ENCODE results near the gene SCARF2.
"Not testable (repeated sequence)": the region's sequence is repeated elsewhere in the genome, so short reads cannot be mapped to it uniquely, and the experiment has no call there.

SCARF2 gene, protein sequence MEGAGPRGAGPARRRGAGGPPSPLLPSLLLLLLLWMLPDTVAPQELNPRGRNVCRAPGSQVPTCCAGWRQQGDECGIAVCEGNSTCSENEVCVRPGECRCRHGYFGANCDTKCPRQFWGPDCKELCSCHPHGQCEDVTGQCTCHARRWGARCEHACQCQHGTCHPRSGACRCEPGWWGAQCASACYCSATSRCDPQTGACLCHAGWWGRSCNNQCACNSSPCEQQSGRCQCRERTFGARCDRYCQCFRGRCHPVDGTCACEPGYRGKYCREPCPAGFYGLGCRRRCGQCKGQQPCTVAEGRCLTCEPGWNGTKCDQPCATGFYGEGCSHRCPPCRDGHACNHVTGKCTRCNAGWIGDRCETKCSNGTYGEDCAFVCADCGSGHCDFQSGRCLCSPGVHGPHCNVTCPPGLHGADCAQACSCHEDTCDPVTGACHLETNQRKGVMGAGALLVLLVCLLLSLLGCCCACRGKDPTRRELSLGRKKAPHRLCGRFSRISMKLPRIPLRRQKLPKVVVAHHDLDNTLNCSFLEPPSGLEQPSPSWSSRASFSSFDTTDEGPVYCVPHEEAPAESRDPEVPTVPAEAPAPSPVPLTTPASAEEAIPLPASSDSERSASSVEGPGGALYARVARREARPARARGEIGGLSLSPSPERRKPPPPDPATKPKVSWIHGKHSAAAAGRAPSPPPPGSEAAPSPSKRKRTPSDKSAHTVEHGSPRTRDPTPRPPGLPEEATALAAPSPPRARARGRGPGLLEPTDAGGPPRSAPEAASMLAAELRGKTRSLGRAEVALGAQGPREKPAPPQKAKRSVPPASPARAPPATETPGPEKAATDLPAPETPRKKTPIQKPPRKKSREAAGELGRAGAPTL

DNA sequence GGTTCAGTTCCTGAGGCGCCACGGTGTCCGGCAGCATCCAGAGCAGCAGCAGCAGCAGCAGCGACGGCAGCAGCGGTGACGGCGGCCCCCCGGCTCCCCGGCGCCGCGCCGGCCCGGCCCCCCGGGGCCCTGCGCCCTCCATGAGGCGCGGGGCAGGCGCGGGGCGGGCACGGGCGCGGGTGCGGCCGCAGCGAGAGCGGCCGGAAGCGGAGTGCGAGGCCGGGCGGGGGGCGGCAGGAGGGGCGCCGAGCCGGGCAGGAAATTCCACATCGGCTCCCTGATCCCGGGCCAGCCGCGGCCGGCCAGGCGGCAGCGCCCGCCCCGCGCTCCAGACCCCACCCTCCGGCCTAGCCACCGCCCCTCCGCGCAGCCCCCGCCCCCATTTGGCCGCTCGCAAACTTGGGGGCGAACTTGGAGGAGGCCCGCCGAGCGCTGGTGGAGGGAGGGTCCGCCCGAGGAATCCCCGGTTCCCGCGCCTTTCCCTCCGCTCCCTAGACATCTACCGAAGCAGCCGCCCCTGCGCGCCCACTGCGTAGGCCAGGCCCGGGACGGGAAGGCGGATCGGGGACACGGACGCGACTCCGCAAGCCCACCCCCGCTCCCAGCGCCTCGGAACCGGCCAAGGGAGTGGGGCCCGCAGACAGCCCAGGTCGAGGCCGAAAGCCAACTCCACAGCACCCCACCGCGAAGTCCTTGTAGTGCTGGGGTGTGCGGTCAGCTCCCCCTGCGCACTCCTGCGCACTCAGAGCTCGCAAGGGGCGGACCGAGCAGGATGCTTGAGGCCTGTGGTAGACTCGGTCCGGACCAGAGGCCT, at the start of gene SCARF2:
SCARF2 (minus strand) TSS at position 213 of the 814 bp plus-strand sequence; CDS start at position 142, 71 bp downstream.
- DNase-seq = no peak

DNA sequence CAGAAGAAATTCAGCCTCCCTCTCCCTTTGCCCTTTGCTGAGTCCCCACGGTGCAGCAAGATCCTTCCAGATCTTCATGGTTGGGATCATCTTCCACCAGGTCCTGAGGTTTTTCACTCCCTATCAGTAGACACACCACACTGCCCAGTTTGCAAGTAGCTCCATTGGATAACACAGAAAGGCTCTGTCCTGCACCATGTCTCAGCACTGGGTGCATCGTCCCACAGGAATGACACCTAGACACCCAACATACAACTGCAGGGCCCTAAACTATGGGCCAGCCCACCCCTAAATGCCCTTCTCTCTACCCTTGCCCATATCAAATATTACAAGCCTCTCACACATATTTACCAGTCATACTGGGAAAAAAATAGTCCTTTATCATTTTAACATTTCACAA, 48.6 kb upstream of the SCARF2 start:
- no peak for DNase-seq

DNA sequence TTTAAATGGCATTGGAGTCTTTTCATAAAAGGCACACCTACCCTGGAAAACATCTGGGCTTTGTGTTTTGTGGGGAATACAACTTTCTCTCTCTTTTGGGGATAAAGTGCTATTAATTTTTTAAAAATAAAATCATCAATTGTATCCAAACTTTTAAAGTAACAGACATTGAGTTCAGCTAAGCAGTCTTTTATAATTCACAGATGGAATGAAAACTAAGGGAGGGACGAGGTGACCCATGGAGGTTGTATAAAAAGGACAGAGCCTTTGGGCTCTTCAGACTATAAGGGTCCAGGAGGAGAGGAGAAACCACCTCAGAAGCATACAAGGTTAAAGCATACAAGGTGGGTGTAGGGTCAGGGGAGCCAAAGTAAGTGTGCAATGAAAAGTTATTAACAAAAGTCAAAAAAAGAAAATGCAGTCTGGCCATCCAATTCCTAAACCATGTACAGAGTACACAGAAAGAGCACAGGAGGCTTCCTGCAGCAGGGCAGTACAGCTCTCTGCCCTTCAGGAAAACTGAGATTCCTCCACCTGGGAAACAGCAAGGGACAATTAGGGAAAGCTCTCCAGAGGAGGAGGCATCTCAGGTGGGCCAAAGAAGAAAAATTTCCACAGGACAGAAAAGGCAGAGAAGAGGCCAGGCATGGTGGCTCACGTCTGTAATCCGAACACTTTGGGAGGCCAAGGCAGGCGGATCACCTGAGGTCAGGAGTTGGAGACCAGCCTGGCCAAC, 47.5 kb upstream of the SCARF2 start:
- DNase-seq = no peak

DNA sequence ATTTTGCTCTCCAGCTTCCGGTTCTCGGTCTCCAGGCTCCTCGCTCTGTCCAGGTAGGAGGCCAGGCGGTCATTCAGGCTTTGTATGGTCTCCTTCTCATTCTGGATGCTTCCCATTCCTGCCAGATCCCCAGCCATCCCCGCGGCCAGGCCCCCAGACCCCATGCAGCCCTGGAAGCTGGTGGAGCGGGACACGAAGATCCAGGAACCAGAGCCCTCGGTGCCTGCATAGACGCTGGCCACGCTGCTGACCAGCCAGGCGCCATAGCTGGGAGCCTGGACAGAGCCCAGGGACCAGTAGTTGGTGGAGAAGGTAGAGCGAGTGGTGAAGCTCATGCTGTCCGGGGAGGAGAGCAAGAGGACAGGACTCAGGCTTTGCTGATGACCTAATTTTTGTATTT, 46.1 kb upstream of the SCARF2 start:
- DNase-seq = no peak

DNA sequence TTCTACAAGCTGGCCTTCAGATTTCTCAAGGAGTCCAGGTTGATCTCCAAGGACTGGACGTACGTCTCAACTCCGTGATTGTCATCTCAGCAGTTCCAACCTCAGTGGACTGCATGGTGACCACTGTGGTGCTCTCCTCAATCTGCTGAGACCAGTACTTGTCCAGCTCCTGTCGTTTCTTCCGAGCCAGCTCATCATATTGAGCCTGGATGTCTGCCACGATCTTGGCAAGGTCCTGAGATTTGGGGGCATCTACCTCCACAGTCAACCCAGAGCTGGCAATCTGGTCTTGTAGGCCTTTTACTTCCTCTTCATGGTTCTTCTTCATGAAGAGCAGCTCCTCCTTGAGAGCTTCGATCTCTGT, 45.5 kb upstream of the SCARF2 start:
- not testable (repeated sequence) for DNase-seq

DNA sequence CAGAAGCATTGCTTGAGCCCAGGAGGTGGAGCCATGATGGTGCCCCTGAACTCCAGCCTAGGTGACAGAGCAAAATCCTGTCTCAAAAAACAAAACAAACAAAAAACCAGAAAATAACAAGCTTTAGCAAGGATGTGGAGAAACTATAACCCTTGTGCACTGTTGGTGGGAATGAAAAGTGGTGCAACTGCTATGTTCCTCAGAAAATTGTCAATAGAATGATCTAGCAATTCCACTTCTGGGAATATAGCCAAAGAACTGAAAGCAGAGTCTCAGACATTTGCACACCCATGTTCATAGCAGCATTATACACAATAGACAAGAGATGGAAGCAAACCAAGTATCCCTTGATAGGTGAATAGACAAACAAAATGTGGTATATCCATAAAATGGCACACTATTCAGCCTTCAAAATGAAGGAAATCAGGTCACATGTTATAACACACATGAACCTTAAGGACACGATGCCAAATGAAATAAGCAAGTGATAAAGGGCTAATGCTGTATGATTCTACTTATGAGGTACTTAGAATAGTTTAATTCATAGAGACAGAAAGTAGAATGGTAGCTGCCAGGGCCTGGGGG, 42.1 kb upstream of the SCARF2 start:
- no peak for DNase-seq

DNA sequence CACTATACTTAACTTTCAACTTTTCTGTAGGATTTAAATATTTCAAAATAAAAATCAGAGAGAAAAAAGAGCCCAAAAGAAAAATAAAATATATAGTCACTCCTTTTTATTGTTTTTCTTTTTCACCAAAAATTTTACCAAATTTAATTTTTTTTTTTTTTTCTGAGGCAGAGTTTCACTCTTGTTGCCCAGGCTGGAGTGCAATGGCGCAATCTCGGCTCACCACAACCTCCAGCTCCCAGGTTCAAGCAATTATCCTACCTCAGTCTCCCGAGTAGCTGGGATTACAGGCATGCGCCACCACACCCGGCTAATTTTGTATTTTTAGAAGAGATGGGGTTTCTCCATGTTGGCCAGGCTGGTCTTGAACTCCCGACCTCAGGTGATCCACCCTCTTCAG, 40.4 kb upstream of the SCARF2 start:
- not testable (repeated sequence) for DNase-seq

DNA sequence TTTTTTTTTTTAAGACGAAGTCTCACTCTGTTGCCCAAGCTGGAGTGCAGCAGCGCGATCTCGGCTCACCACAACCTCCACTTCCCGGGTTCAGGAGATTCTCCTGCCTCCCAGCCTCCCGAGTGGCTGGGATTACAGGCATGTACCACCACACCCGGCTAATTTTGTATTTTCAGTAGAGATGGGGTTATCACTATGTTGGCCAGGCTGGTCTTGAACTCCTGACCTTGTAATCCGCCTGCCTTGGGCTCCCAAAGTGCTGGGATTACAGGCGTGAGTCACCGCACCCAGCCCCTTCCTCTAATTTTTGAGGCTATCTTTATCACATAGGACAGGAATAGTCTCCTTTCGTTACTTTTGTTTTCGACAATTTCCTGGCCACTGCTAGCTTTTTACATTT, 37.9 kb upstream of the SCARF2 start:
- DNase-seq = not testable (repeated sequence)

DNA sequence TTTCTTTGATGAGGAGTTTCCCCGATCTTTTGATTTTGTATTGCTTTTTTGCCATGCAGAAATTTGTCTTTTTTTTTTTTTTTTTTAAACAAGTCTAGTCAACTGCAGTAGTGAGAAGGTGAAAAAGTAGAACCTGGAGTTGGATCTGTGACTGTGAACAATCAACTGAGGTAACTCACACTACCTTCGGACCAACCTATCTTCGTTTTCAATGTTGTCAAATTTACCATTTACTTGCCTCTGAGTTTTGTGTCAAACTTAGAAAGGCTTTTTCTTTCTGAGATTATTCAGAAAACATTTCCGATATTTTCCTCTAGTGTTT, 37.5 kb upstream of the SCARF2 start:
- no peak for DNase-seq

DNA sequence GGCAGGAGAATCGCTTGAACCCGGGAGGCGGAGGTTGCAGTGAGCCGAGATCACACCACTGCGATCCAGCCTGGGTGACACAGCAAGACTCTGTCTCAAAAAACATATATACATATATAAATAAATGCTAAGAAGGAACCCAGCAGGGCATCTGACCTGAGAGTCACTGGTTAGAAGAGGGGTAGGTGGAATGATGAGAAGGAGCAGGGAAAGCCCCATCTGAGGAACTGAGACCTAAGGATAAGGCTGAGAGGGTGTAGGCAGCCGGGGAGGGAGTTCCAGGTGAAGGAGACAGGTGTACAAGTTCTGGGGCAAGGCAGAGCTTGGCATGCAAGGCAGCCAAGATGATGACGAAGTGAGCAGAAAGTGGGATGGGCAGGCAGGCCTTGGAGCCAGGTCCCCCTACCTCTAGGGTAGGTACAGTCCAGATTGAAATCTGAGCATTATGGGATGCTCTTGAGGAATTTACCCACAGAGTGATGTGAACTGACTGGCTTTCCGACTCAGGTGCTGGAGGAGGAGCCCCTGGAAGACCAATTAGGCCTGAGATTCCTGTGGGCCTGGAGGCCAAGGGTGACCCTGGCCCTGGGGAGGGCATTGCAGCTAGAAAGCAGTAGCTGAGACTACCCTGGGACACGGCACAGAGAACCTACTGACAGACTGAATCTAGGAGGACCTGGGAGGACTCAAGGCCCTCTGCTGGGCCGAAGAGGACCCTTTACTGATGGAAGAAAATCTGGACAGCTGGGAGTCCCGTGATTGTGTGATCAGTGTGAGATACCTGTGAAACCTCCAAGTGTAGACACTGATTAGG, 35.2 kb upstream of the SCARF2 start:
- no peak for DNase-seq

DNA sequence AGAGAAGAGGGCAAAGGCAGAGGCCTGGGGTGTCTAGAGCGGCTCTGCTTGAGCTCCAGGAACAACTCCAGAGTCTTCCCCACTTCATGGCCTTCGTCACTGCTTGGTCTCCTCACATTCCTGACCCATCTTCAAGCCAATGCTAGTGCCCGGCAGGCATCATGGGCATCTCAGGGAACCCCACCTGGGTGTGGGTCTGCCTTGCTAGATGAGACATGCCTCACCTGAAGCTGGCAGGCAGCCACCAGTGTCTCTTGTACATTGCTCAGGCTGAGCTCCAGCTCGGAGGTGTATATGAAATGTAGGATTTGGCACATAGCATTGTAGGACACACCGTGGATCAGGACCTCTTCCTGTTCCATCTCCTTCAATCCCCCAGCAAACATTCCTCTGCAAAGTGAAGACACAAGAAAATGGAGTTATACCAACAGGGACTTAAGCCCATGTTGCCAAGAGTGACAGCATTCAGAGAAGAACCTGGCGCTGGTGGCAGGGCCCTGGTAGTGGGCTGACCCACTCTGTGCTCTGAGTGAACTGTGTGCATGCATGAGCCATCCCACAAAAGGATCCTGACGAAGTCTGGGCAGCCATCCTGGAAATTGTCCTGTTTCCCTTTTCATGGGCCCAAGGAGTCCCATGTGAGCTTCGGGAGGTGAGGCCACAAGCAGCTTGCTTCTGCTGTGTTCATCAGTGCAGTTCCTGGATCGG, 33.7 kb upstream of the SCARF2 start:
- DNase-seq = no peak

DNA sequence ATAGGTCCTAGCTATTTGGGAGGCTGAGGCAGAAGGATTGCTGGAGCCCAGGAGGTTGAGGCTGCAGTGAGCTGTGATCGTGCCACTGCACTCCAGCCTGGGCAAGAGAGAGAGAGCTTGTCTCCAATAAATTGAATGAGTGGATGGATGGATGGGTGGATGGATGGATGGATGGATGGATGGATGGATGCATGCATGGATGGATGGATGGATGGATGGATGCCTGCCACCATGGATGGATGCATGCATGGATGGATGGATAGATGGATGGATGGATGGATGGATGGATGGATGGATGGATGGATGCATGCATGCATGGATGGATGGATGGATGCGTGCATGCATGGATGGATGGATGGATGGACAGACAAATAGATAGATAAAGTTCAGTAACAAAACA, 32.9 kb upstream of the SCARF2 start:
- DNase-seq = not testable (repeated sequence)

DNA sequence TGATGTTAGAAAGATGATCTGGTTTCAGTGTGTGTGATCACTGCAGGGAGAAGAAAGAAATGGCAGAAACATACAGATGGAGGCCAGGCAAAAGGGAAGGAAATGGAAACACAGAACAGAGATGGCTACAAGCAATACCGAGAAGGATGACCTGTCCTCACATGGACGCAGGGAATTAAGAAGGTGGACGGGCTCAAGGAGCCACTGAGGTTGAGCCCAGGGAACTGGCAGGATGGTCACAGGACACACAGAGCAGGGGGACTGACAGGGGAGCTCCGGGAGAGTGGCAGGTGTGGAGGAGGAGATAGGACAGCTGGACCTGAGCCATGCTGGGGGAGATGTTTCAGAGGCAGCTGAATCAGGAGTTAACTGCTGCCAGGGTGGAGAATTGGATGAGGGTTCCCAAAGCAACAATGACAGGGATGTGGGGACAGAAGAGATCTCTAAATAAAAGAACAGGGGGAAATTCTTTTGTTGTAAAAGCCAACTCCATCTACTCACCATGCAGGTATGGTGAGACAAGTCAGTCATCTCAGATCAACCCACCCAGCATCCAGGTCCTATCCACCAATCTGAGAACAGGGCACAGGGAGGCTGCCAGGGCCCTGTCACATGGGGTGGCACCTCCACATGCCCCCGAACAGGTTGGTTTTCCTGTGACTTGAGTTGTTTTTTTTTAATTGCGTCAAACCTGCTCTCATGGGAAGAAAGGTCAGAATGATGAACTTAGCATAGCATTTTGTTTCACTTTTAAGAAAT, 31.7 kb upstream of the SCARF2 start:
- DNase-seq = no peak

DNA sequence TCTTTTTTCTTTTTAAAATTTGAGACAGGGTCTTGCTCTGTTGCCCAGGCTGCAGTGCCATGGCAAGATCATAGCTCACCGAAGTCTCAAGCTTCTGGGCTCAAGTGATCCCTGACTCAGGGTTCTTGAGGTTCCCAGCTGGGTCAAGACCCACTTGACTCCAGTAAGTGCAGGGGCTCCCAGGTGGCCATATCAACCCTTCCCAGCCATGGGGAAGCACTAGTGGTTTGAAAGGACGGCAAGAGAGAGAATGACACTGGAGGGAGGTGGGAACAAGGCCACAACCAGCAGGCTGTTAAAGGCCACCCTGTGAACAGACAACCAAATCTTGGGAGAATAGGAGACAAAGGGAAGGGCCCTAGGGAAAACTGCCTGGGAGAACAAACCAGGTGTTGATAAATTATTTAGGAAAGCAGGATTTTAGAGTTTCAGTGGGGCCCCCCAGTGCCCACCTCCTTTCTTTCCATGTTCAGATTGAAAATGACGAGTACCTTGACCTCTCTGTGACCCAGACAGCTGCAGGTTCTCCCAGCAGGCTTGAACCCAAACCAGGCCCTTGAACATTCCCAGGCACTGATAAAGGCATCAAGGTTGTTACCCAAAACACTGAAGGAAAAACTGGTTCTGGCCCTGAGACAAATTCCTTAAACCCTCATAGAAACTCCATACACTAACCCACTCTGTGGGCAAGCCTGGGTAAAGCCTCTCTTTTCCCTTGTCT, 29.2 kb upstream of the SCARF2 start:
- DNase-seq = no peak

DNA sequence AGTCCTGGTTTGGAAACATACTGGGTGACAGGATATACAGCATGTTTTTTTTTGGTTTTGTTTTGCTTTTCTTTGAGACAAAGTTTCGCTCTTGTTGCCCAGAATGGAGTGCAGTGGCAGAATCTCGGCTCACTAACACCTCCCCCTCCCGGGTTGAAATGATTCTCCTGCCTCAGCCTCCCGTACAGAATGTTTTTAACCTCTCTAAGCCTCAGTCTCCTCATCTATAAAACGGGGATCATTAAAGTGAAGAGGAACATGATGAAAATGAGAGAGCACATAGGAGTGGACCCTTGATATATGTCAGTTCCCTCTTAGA, 28.1 kb upstream of the SCARF2 start:
- DNase-seq = no peak

DNA sequence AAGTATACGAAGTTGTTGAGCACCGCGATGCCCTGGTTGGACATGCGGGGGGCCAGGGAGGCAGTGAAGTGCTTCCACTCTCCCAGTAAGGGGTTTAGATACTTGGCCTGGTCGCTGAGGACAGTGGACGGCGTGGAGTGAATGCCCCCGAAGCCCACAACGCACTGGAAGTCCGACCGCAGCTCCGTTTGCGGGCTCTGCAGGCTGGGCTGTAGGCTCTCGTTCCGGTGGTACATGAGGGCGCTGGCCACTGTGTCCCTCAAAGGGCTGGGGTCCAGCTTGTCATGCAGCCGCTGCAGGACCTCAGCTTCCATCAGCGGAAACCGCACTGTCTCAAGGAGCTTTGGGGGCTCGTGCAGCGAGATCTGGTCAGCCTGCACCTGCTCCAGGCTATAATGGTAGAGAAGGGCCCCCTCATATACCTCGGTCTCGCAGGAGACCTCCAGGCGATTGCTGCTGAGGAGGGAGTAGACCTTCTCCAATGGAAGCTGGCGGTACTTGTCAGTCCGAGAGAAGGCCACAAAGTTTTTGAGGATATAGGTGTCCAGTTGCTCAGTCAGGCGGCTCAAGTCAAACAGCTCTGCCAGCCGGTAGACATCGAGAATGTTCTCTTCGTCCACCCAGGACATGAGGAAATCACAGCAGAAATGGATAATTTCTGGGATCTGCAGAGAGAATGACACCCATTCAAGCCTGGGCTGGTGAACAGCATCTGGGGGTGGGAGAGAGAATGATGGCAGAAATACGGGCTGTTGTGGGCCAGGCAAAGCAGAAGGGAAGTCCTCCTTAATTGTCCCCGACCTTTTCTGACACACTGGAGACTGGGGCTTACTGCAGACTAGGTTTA, 27.5 kb upstream of the SCARF2 start:
- DNase-seq = no peak

DNA sequence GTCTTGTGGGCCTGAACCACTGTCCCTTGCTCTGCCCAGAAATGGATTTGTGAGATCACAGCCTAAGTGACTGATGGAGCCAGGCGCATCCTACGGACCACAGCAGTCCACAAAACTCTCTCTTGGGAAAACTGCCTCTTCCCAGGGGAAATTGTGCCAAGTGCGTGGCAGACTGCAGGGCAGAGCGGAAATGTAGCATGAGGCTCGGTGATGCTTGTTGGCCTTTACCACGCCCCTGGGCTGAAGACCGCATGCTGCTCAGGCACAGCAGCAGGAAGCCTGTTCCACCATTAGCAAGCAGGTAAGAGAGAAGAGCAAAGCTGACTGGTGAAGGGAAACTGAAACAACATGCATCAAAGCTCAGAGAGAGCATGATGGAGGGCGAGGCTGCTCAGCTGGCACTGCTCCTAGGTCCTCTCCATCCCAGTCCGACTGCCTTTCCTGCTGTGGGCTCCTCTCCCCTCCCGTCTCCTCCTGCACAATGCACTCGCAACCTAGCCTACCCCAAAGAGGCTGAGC, 26.5 kb upstream of the SCARF2 start:
- peak; percentile 81 for DNase-seq

Measured in CD4-positive, alpha-beta T cell treated with Interleukin-17A for 1 hour (primary cell).